Neural progenitor cell (in vitro differentiated cells): ENCODE measurements around the gene RPS10. TPM values are rescaled to one million over a fixed set of nuclear protein-coding genes. Genes with fewer than 3 reads are reported as not detected.

Source experiments
- DNase-seq: peaks from one replicate; pipeline ENCODE4 v3.0.0-alpha.2; 2016; ENCODE audit warnings: low spot score
- H2AFZ ChIP-seq: fragments of 200-600 bp; sonication (generic); replicated peaks from 2 replicates; pipeline ENCODE4 v1.6.1; 2016; ENCODE audit warnings: antibody characterized with exemption
- H3F3A ChIP-seq: fragments of 200-600 bp; sonication (generic); 2 replicates; pipeline ENCODE4 v1.6.1; 2016; ENCODE audit warnings: antibody characterized with exemption, low read depth
- H3K27ac ChIP-seq: fragments of 200-600 bp; sonication (generic); 2 replicates; pipeline ENCODE4 v1.5.1; 2016; ENCODE audit warnings: mild to moderate bottlenecking
- H3K27me3 ChIP-seq: fragments of 200-600 bp; sonication (generic); 2 replicates; pipeline ENCODE4 v1.6.1; 2016; ENCODE audit warnings: mild to moderate bottlenecking, moderate library complexity
- H3K36me3 ChIP-seq: fragments of 200-600 bp; sonication (generic); 2 replicates; pipeline ENCODE4 v1.5.1; 2016
- H3K4me1 ChIP-seq: fragments of 200-600 bp; sonication (generic); 2 replicates; pipeline ENCODE4 v1.6.1; 2016; ENCODE audit warnings: mixed run types
- H3K4me2 ChIP-seq: fragments of 200-600 bp; sonication (generic); 2 replicates; pipeline ENCODE4 v1.6.1; 2016
- H3K4me3 ChIP-seq: fragments of 200-600 bp; sonication (generic); 2 replicates; pipeline ENCODE4 v1.5.1; 2016
- H3K79me2 ChIP-seq: fragments of 200-600 bp; sonication (generic); 2 replicates; pipeline ENCODE4 v1.6.1; 2016; ENCODE audit warnings: low read depth
- H3K9ac ChIP-seq: fragments of 200-600 bp; sonication (generic); 2 replicates; pipeline ENCODE4 v1.6.1; 2016
- H3K9me3 ChIP-seq: fragments of 200-600 bp; sonication (generic); 2 replicates; pipeline ENCODE4 v1.5.1; 2016; ENCODE audit warnings: low read depth
- H4K20me1 ChIP-seq: fragments of 200-600 bp; sonication (generic); 2 replicates; pipeline ENCODE4 v1.6.1; 2016; ENCODE audit warnings: low read depth
- H3K27ac Mint-ChIP-seq: 3 replicates; pipeline ENCODE4 v1.8.0; 2021; ENCODE audit warnings: mixed read lengths
- H3K27me3 Mint-ChIP-seq: 2 replicates; pipeline ENCODE4 v1.8.0; 2022; ENCODE audit warnings: low read depth, mild to moderate bottlenecking, inconsistent platforms, moderate library complexity, mixed read lengths; ENCODE audit not compliant: insufficient read depth
- H3K36me3 Mint-ChIP-seq: 3 replicates; pipeline ENCODE4 v1.8.0; 2021; ENCODE audit warnings: mixed read lengths
- H3K4me1 Mint-ChIP-seq: 3 replicates; pipeline ENCODE4 v1.8.0; 2021; ENCODE audit warnings: mixed read lengths
- H3K4me3 Mint-ChIP-seq: 3 replicates; pipeline ENCODE4 v1.8.0; 2021; ENCODE audit warnings: mild to moderate bottlenecking, moderate library complexity, mixed read lengths
- H3K9me3 Mint-ChIP-seq: 3 replicates; pipeline ENCODE4 v1.8.0; 2020; ENCODE audit warnings: mixed read lengths
- CTCF ChIP-seq: fragments of 200-600 bp; sonication (generic); IDR thresholded peaks from 2 replicates; pipeline ENCODE4 v1.5.1; 2017; ENCODE audit warnings: antibody characterized with exemption, mild to moderate bottlenecking
- EZH2 ChIP-seq: fragments of 200-600 bp; sonication (generic); IDR thresholded peaks from 2 replicates; pipeline ENCODE4 v1.6.1; 2017; ENCODE audit warnings: antibody characterized with exemption, mild to moderate bottlenecking, moderate library complexity
- EZH2phosphoT487 ChIP-seq: fragments of 200-600 bp; sonication (generic); IDR thresholded peaks from 2 replicates; pipeline ENCODE4 v1.6.1; 2017; ENCODE audit warnings: antibody characterized with exemption
- total RNA-seq: library from RNA; depleted of rRNA; stranded (reverse); fragments of >200 nt; gene quantifications from 2 replicates; pipeline ENCODE4 v1.2.3, GENCODE V29; 2015; ENCODE audit warnings: low replicate concordance

The RPS10 gene
- total RNA-seq, 1 donor from 2014 or later: 4,003 TPM

- H3K4me1 Mint-ChIP-seq: peaks cover 21% of the 10 kb centered on the region
- H3K27ac Mint-ChIP-seq: no peak overlapping the region
- Histone ChIP-seq H3K4me1 (peaks cover 7% of the 10 kb centered on the region), H3K4me2 (peak overlapping the region; percentile 93), H3K9me3 (no peaks in the 10 kb centered on the region), H3K36me3 (peaks cover 23% of the 10 kb centered on the region), H3K27me3 (no peaks in the 10 kb centered on the region), H3K9ac (peak overlapping the region; percentile 7), H4K20me1 (peaks cover 68% of the 10 kb centered on the region), H3K79me2 (peaks cover 68% of the 10 kb centered on the region), H3K4me3 (no peak overlapping the region), H3K27ac (no peak overlapping the region), H2AFZ (no peak overlapping the region), H3F3A (peaks cover 72% of the 10 kb centered on the region)
- H3K36me3 Mint-ChIP-seq: peaks cover 32% of the 10 kb centered on the region
- H3K27me3 Mint-ChIP-seq: peaks cover 3% of the 10 kb centered on the region
- no peaks in the 10 kb centered on the region for H3K9me3 Mint-ChIP-seq
- no peak for TF ChIP-seq CTCF
- no peak for TF ChIP-seq EZH2phosphoT487
- TF ChIP-seq EZH2: no peak
- peak overlapping the region; percentile 35 for H3K4me3 Mint-ChIP-seq
- no peak for DNase-seq
These were observed 2.6 kb downstream of the RPS10 start for GRCh38 chr6:34423254-34423653.

DNA sequence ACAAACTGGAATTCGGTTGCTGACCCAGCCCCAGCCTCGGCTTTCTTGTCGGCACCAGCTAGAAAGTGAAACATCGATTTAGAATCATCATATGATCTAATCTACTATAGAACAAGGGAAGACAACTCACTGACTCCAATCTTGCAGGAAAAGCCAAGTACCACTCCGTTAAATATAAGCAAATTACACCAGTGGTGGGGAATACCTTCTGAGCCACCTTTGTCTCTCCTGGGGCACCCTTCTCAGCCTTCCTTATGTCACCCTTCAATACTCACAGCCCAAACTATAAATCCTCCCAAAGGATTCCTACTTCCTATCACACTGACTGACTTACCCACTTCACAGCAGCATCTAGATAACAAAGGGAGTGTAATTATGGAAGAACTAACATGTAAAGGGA lies 7.5 kb downstream of the RPS10 start:
- no peak for DNase-seq
- Histone ChIP-seq H3K4me1 (no peaks in the 10 kb centered on the region), H3F3A (peaks cover 92% of the 10 kb centered on the region), H3K79me2 (peaks cover 43% of the 10 kb centered on the region), H3K27ac (no peak overlapping the region), H3K9me3 (no peaks in the 10 kb centered on the region), H2AFZ (no peak overlapping the region), H3K36me3 (peaks cover 24% of the 10 kb centered on the region), H3K9ac (no peak overlapping the region), H4K20me1 (peaks cover 72% of the 10 kb centered on the region), H3K4me2 (no peak overlapping the region), H3K27me3 (no peaks in the 10 kb centered on the region), H3K4me3 (no peak overlapping the region)
- no peaks in the 10 kb centered on the region for H3K9me3 Mint-ChIP-seq
- TF ChIP-seq EZH2 (no peak), EZH2phosphoT487 (no peak), CTCF (no peak)
- H3K36me3 Mint-ChIP-seq: peaks cover 54% of the 10 kb centered on the region
- peaks cover 2% of the 10 kb centered on the region for H3K27me3 Mint-ChIP-seq
- no peak overlapping the region for H3K4me3 Mint-ChIP-seq
- H3K27ac Mint-ChIP-seq: no peak overlapping the region
- peaks cover 8% of the 10 kb centered on the region for H3K4me1 Mint-ChIP-seq

DNA sequence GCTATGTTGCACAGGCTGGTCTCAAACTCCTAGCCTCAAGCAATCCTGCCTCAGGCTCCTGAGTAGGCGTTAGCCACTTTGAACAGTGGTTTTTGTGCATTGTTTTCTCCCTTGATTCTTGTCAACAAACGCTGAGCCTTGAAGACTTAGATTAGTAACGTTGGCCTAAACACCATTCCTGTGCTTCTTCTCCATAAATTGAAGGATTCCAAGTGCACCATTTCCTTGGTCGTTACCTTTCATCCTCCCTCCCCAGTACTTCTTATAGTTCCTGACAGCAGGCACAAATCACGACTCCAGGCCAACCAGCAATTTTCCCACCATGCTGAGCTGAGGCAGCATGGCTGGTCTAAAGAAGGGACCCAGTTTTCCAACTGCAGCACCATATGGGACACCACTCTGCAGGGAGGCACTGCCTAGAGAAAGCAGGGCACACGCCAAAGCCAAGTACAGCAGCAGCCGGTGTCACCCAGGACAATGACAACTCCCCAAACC lies 8.9 kb downstream of the RPS10 start:
- Histone ChIP-seq H4K20me1 (peaks cover 57% of the 10 kb centered on the region), H3K36me3 (peaks cover 13% of the 10 kb centered on the region)
- H3K36me3 Mint-ChIP-seq: peaks cover 53% of the 10 kb centered on the region

More for the DNA sequence above, 8.9 kb downstream of the RPS10 start:
- peaks cover 29% of the 10 kb centered on the region for H3K79me2 ChIP-seq
- no peak overlapping the region for H3K9ac ChIP-seq
- peaks cover 79% of the 10 kb centered on the region for H3F3A ChIP-seq
- no peaks in the 10 kb centered on the region for H3K9me3 ChIP-seq
- no peak overlapping the region for H2AFZ ChIP-seq
- H3K4me1 ChIP-seq: no peaks in the 10 kb centered on the region
- Mint-ChIP-seq H3K27ac (no peak overlapping the region), H3K4me1 (peaks cover 4% of the 10 kb centered on the region), H3K27me3 (peaks cover 2% of the 10 kb centered on the region), H3K9me3 (no peaks in the 10 kb centered on the region), H3K4me3 (no peak overlapping the region)
- no peak overlapping the region for H3K4me2 ChIP-seq
- TF ChIP-seq CTCF (no peak), EZH2 (no peak)
- DNase-seq: no peak
- H3K27ac ChIP-seq: no peak overlapping the region
- no peaks in the 10 kb centered on the region for H3K27me3 ChIP-seq
- H3K4me3 ChIP-seq: no peak overlapping the region
